IPS-20b (cell line): Measurements from ENCODE around the gene ZNF239.
"Not testable (repeated sequence)": the region's sequence is repeated elsewhere in the genome, so short reads cannot be mapped to it uniquely, and the experiment has no call there.

ENCODE experiments used
- H3K27ac ChIP-seq: one replicate; pipeline ENCODE4 v1.5.1; 2013; ENCODE audit warnings: low read length
- H3K27me3 ChIP-seq: 2 replicates; pipeline ENCODE4 v1.6.1; 2013; ENCODE audit warnings: mild to moderate bottlenecking, low read length, inconsistent platforms; ENCODE audit not compliant: insufficient read depth
- H3K36me3 ChIP-seq: 2 replicates; pipeline ENCODE4 v1.6.1; 2013; ENCODE audit warnings: low read depth, mild to moderate bottlenecking, inconsistent platforms, low read length, moderate library complexity; ENCODE audit not compliant: insufficient read depth
- H3K4me1 ChIP-seq: 2 replicates; pipeline ENCODE4 v1.6.1; 2013; ENCODE audit warnings: mild to moderate bottlenecking, control low read depth, inconsistent platforms, low read length, moderate library complexity; ENCODE audit not compliant: insufficient read depth
- H3K4me3 ChIP-seq: 2 replicates; pipeline ENCODE4 v1.5.1; 2013; ENCODE audit warnings: mild to moderate bottlenecking, low read length, inconsistent platforms
- H3K9ac ChIP-seq: 2 replicates; pipeline ENCODE4 v1.6.1; 2013; ENCODE audit warnings: low read depth, mild to moderate bottlenecking, inconsistent platforms, low read length, moderate library complexity
- H3K9me3 ChIP-seq: 2 replicates; pipeline ENCODE4 v1.6.1; 2013; ENCODE audit warnings: mild to moderate bottlenecking, low read depth, low read length, inconsistent platforms; ENCODE audit not compliant: insufficient read depth

Gene ZNF239

GRCh38 chr10:43599333-43599732 is 24.9 kb upstream of the ZNF239 start:
- no peaks in the 10 kb centered on the region for H3K36me3 ChIP-seq
- H3K27me3 ChIP-seq, result no peaks in the 10 kb centered on the region
- no peaks in the 10 kb centered on the region for H3K4me1 ChIP-seq
- H3K9me3 ChIP-seq, result peaks cover 24% of the 10 kb centered on the region
- no peak overlapping the region for H3K4me3 ChIP-seq
- no peak overlapping the region for H3K27ac ChIP-seq
- H3K9ac ChIP-seq, result no peak overlapping the region

GRCh38 chr10:43598446-43598845 is 24.0 kb upstream of the ZNF239 start:
- Histone ChIP-seq H3K4me3 (no peak overlapping the region), H3K27ac (no peak overlapping the region), H3K9me3 (peaks cover 26% of the 10 kb centered on the region)

GRCh38 chr10:43596546-43596945 is 22.1 kb upstream of the ZNF239 start:
- no peak overlapping the region for H3K4me3 ChIP-seq
- no peak overlapping the region for H3K27ac ChIP-seq
- H3K9me3 ChIP-seq, result peaks cover 44% of the 10 kb centered on the region
- no peaks in the 10 kb centered on the region for H3K36me3 ChIP-seq
- H3K4me1 ChIP-seq, result no peaks in the 10 kb centered on the region
- H3K27me3 ChIP-seq, result no peaks in the 10 kb centered on the region
- H3K9ac ChIP-seq, result no peak overlapping the region

More at GRCh38 chr10:43598446-43598845, 24.0 kb upstream of the ZNF239 start:
- no peaks in the 10 kb centered on the region for H3K36me3 ChIP-seq
- H3K27me3 ChIP-seq, result no peaks in the 10 kb centered on the region
- no peaks in the 10 kb centered on the region for H3K4me1 ChIP-seq
- no peak overlapping the region for H3K9ac ChIP-seq

GRCh38 chr10:43595739-43596298 is 21.4 kb upstream of the ZNF239 start:
- Histone ChIP-seq H3K9me3 (peaks cover 42% of the 10 kb centered on the region), H3K36me3 (no peaks in the 10 kb centered on the region), H3K4me1 (no peaks in the 10 kb centered on the region), H3K27me3 (no peaks in the 10 kb centered on the region), H3K9ac (no peak overlapping the region), H3K4me3 (no peak overlapping the region), H3K27ac (no peak overlapping the region)

GRCh38 chr10:43594944-43595589 is 20.7 kb upstream of the ZNF239 start:
- no peaks in the 10 kb centered on the region for H3K27me3 ChIP-seq
- H3K9ac ChIP-seq, result no peak overlapping the region
- no peaks in the 10 kb centered on the region for H3K36me3 ChIP-seq
- no peaks in the 10 kb centered on the region for H3K4me1 ChIP-seq
- peaks cover 36% of the 10 kb centered on the region for H3K9me3 ChIP-seq
- no peak overlapping the region for H3K27ac ChIP-seq
- no peak overlapping the region for H3K4me3 ChIP-seq

- no peaks in the 10 kb centered on the region for H3K36me3 ChIP-seq
- H3K27ac ChIP-seq, result no peak overlapping the region
- no peaks in the 10 kb centered on the region for H3K4me1 ChIP-seq
- no peak overlapping the region for H3K4me3 ChIP-seq
- H3K9me3 ChIP-seq, result peaks cover 26% of the 10 kb centered on the region
- H3K9ac ChIP-seq, result no peak overlapping the region
- H3K27me3 ChIP-seq, result no peaks in the 10 kb centered on the region
These were observed 17.0 kb upstream of the ZNF239 start for GRCh38 chr10:43591303-43591904.

- not testable (repeated sequence) for H3K9ac ChIP-seq, H3K4me1 ChIP-seq, H3K4me3 ChIP-seq, H3K27me3 ChIP-seq, H3K27ac ChIP-seq, H3K36me3 ChIP-seq, H3K9me3 ChIP-seq
These were observed 12.3 kb upstream of the ZNF239 start for GRCh38 chr10:43586730-43587115.

GRCh38 chr10:43585981-43586729 is 11.7 kb upstream of the ZNF239 start:
- Histone ChIP-seq H3K27ac (no peak overlapping the region), H3K27me3 (no peaks in the 10 kb centered on the region), H3K9ac (no peak overlapping the region), H3K9me3 (peaks cover 2% of the 10 kb centered on the region; the same call in 1 of the 2 replicates), H3K4me1 (no peaks in the 10 kb centered on the region), H3K4me3 (no peak overlapping the region), H3K36me3 (no peaks in the 10 kb centered on the region)

- Histone ChIP-seq H3K27me3 (no peaks in the 10 kb centered on the region), H3K9me3 (no peaks in the 10 kb centered on the region), H3K4me3 (no peak overlapping the region), H3K9ac (no peak overlapping the region), H3K36me3 (no peaks in the 10 kb centered on the region), H3K4me1 (no peaks in the 10 kb centered on the region), H3K27ac (no peak overlapping the region)
These were observed 10.6 kb upstream of the ZNF239 start for GRCh38 chr10:43585046-43585445.

GRCh38 chr10:43584051-43584450 is 9.6 kb upstream of the ZNF239 start:
- Histone ChIP-seq H3K4me1 (no peaks in the 10 kb centered on the region), H3K27me3 (no peaks in the 10 kb centered on the region), H3K4me3 (no peak overlapping the region), H3K36me3 (no peaks in the 10 kb centered on the region), H3K9ac (no peak overlapping the region), H3K9me3 (no peaks in the 10 kb centered on the region), H3K27ac (no peak overlapping the region)

GRCh38 chr10:43576580-43576979 is 2.2 kb upstream of the ZNF239 start:
- Histone ChIP-seq H3K9me3 (peaks cover 8% of the 10 kb centered on the region), H3K4me3 (no peak overlapping the region), H3K27ac (no peak overlapping the region), H3K9ac (no peak overlapping the region), H3K27me3 (peaks cover 31% of the 10 kb centered on the region), H3K4me1 (peaks cover 4% of the 10 kb centered on the region; the same call in 1 of the 2 replicates), H3K36me3 (no peaks in the 10 kb centered on the region)
